OCI-LY1 (cell line): ENCODE results near the gene RTL1.

Source experiments
- H2AFZ ChIP-seq: fragments of 200-600 bp; sonication (generic), shearing (Covaris generic); 2 replicates; pipeline ENCODE4 v1.6.0; 2014; ENCODE audit warnings: antibody characterized with exemption, mild to moderate bottlenecking, low read length
- H3F3A ChIP-seq: fragments of 200-600 bp; sonication (generic), shearing (Covaris generic); 2 replicates; pipeline ENCODE4 v1.6.0; 2014; ENCODE audit warnings: mild to moderate bottlenecking, antibody characterized with exemption, low read length, moderate library complexity; ENCODE audit not compliant: insufficient read depth
- H3K27ac ChIP-seq: fragments of 200-600 bp; sonication (generic); 2 replicates; pipeline ENCODE4 v1.5.1; 2014; ENCODE audit warnings: low read length, mixed run types, mild to moderate bottlenecking, low read depth; ENCODE audit not compliant: poor library complexity, severe bottlenecking
- H3K27me3 ChIP-seq: fragments of 200-600 bp; sonication (generic); 2 replicates; pipeline ENCODE4 v1.6.0; 2014; ENCODE audit warnings: antibody characterized with exemption, mild to moderate bottlenecking, low read length, moderate library complexity; ENCODE audit not compliant: insufficient read depth
- H3K36me3 ChIP-seq: fragments of 200-600 bp; sonication (generic); 2 replicates; pipeline ENCODE4 v1.6.1; 2014; ENCODE audit warnings: mild to moderate bottlenecking, antibody characterized with exemption, low read length, moderate library complexity, mixed read lengths; ENCODE audit not compliant: insufficient read depth
- H3K4me1 ChIP-seq: fragments of 200-600 bp; sonication (generic); 2 replicates; pipeline ENCODE4 v1.5.1; 2014; ENCODE audit warnings: mild to moderate bottlenecking, low read length, moderate library complexity; ENCODE audit not compliant: insufficient read depth, severe bottlenecking
- H3K4me2 ChIP-seq: fragments of 200-600 bp; sonication (generic), shearing (Covaris generic); 2 replicates; pipeline ENCODE4 v1.6.1; 2014; ENCODE audit warnings: low read length
- H3K4me3 ChIP-seq: fragments of 200-600 bp; sonication (generic); 2 replicates; pipeline ENCODE4 v1.5.1; 2014; ENCODE audit warnings: low read length, low read depth, mild to moderate bottlenecking, mixed read lengths; ENCODE audit not compliant: poor library complexity, severe bottlenecking
- H3K79me2 ChIP-seq: fragments of 200-600 bp; shearing (Covaris generic); 2 replicates; pipeline ENCODE4 v1.6.1; 2016; ENCODE audit warnings: mixed run types, low read length, mixed read lengths; ENCODE audit not compliant: insufficient read depth
- H3K9ac ChIP-seq: fragments of 200-600 bp; sonication (generic), shearing (Covaris generic); 2 replicates; pipeline ENCODE4 v1.6.1; 2014; ENCODE audit warnings: mild to moderate bottlenecking, low read length, mixed read lengths
- H3K9me2 ChIP-seq: fragments of 200-600 bp; sonication (generic), shearing (Covaris generic); 2 replicates; pipeline ENCODE4 v1.6.1; 2014; ENCODE audit warnings: low read depth, mild to moderate bottlenecking, low read length, mixed read lengths
- H3K9me3 ChIP-seq: fragments of 200-600 bp; shearing (Covaris generic); 2 replicates; pipeline ENCODE4 v1.6.1; 2014; ENCODE audit warnings: low read length, mixed read lengths
- H4K20me1 ChIP-seq: fragments of 200-600 bp; sonication (generic), shearing (Covaris generic); 2 replicates; pipeline ENCODE4 v1.6.0; 2016; ENCODE audit warnings: mild to moderate bottlenecking, low read length; ENCODE audit not compliant: insufficient read depth
- CTCF ChIP-seq: fragments of 200-600 bp; sonication (generic), shearing (Covaris generic); IDR thresholded peaks from 2 replicates; pipeline ENCODE4 v1.5.1; 2017; ENCODE audit warnings: mild to moderate bottlenecking, antibody characterized with exemption, low read length, moderate library complexity, mixed read lengths
- EZH2 ChIP-seq: fragments of 200-600 bp; sonication (generic), shearing (Covaris generic); IDR thresholded peaks from 2 replicates; pipeline ENCODE4 v1.8.0; 2017; ENCODE audit warnings: borderline replicate concordance, mixed run types, mild to moderate bottlenecking, antibody characterized with exemption, low read length, moderate library complexity, mixed read lengths

RTL1 gene

GRCh38 chr14:100839315-100839585, 64.3 kb downstream of the RTL1 start:
- no peaks in the 10 kb centered on the region for H3K79me2 ChIP-seq
- no peaks in the 10 kb centered on the region for H3K36me3 ChIP-seq
- H3K27ac ChIP-seq = no peak overlapping the region
- no peaks in the 10 kb centered on the region for H4K20me1 ChIP-seq
- no peak for TF ChIP-seq CTCF
- no peak for TF ChIP-seq EZH2
- H3K9me2 ChIP-seq = no peaks in the 10 kb centered on the region
- H3K4me3 ChIP-seq = no peak overlapping the region
- no peaks in the 10 kb centered on the region for H3K4me1 ChIP-seq
- H3F3A ChIP-seq = no peaks in the 10 kb centered on the region
- no peak overlapping the region for H3K9ac ChIP-seq
- no peaks in the 10 kb centered on the region; the same call in 1 of the 2 replicates for H3K27me3 ChIP-seq
- H2AFZ ChIP-seq = no peak overlapping the region
- no peak overlapping the region for H3K4me2 ChIP-seq
- H3K9me3 ChIP-seq = no peaks in the 10 kb centered on the region

GRCh38 chr14:100838493-100839314, 64.8 kb downstream of the RTL1 start:
- H2AFZ ChIP-seq = no peak overlapping the region
- no peaks in the 10 kb centered on the region; the same call in 1 of the 2 replicates for H3K27me3 ChIP-seq
- H3K4me3 ChIP-seq = no peak overlapping the region
- H3K27ac ChIP-seq = no peak overlapping the region
- H3K9me3 ChIP-seq = no peaks in the 10 kb centered on the region
- H3K79me2 ChIP-seq = no peaks in the 10 kb centered on the region
- H3K36me3 ChIP-seq = no peaks in the 10 kb centered on the region
- H3K9me2 ChIP-seq = no peaks in the 10 kb centered on the region
- no peak overlapping the region for H3K4me2 ChIP-seq
- TF ChIP-seq EZH2 = no peak
- no peak for TF ChIP-seq CTCF
- no peak overlapping the region for H3K9ac ChIP-seq
- no peaks in the 10 kb centered on the region for H3F3A ChIP-seq
- no peaks in the 10 kb centered on the region for H4K20me1 ChIP-seq
- H3K4me1 ChIP-seq = no peaks in the 10 kb centered on the region

GRCh38 chr14:100837805-100838350, 65.6 kb downstream of the RTL1 start:
- TF ChIP-seq CTCF (no peak), EZH2 (no peak)
- H3K27ac ChIP-seq = no peak overlapping the region
- no peak overlapping the region for H2AFZ ChIP-seq
- H3K9me2 ChIP-seq = no peaks in the 10 kb centered on the region
- no peaks in the 10 kb centered on the region for H3F3A ChIP-seq
- H3K9me3 ChIP-seq = no peaks in the 10 kb centered on the region
- H3K36me3 ChIP-seq = no peaks in the 10 kb centered on the region
- no peak overlapping the region for H3K4me2 ChIP-seq
- no peaks in the 10 kb centered on the region for H4K20me1 ChIP-seq
- H3K79me2 ChIP-seq = no peaks in the 10 kb centered on the region
- H3K27me3 ChIP-seq = no peaks in the 10 kb centered on the region; the same call in 1 of the 2 replicates
- no peaks in the 10 kb centered on the region for H3K4me1 ChIP-seq
- H3K4me3 ChIP-seq = no peak overlapping the region
- H3K9ac ChIP-seq = no peak overlapping the region
